ENCODE data around the gene TRIM7.

Gene TRIM7

DNA sequence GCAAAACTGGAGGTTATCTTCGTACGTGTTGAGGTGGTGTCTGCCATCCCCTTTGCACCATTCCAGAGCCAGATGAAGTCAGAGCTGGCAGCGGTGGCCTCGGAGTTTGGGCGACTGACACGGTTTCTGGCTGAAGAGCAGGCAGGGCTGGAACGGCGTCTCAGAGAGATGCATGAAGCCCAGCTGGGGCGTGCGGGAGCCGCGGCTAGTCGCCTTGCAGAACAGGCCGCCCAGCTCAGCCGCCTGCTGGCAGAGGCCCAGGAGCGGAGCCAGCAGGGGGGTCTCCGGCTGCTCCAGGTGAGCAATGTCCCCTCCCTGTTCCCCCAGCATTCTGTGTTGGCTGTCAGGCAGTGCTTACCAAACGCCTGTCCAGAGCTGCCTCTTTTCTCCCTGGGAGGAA lies 27.6 kb upstream of the TRIM7 start:
- TF ChIP-seq, protein P1, sequence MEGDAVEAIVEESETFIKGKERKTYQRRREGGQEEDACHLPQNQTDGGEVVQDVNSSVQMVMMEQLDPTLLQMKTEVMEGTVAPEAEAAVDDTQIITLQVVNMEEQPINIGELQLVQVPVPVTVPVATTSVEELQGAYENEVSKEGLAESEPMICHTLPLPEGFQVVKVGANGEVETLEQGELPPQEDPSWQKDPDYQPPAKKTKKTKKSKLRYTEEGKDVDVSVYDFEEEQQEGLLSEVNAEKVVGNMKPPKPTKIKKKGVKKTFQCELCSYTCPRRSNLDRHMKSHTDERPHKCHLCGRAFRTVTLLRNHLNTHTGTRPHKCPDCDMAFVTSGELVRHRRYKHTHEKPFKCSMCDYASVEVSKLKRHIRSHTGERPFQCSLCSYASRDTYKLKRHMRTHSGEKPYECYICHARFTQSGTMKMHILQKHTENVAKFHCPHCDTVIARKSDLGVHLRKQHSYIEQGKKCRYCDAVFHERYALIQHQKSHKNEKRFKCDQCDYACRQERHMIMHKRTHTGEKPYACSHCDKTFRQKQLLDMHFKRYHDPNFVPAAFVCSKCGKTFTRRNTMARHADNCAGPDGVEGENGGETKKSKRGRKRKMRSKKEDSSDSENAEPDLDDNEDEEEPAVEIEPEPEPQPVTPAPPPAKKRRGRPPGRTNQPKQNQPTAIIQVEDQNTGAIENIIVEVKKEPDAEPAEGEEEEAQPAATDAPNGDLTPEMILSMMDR (IDR thresholded peaks at IDR 0.05; ENCODE audit: borderline replicate concordance, insufficient read depth, low read depth, low read length), result no peak
- no peak overlapping the region for H3K4me3 ChIP-seq (ENCODE audit: low read depth, low read length)

DNA sequence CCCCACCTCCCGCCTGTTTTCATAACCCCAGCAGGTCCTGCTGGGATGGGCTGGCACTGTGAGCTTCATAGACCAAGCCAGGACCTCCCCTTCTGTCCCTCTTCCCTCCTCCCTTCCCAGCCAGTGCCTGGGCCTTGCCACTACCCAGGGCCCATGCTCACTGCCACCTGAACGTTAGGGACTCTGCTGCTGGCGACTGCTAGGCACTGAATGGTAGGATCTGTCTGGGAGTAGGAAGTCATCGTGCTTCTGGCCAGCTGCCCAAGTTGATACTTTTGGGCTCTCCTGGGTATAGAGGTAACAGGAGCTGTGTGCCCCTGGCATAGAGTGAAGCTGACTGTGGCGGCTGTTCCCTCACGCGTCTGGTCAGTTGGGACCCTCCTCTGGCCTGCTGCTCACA lies 26.4 kb upstream of the TRIM7 start:
- H3K4me3 ChIP-seq (ENCODE audit: low read depth, low read length), result no peak overlapping the region
- TF ChIP-seq, protein P1 (IDR thresholded peaks at IDR 0.05; ENCODE audit: borderline replicate concordance, insufficient read depth, low read depth, low read length), result no peak

DNA sequence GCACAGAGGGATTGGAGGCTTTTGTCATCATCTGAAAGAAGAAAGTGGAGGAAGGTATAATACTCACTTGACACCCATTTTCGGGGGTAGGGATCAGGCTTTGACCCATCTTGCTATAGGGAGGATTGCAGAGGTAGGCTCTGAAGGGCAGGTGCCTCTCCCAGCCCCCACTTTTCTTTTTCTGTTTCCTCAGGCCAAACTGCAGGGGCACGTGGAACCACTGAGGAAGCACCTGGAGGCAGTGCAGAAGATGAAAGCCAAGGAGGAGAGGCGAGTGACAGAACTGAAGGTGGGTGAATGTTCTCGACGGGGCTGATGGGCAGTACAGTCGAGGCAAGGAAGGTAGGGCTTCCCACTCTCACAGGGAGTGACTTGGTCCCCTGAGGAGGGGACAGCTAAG lies 25.6 kb upstream of the TRIM7 start:
- TF ChIP-seq, protein P1 (IDR thresholded peaks at IDR 0.05; ENCODE audit: borderline replicate concordance, insufficient read depth, low read depth, low read length), result no peak

DNA sequence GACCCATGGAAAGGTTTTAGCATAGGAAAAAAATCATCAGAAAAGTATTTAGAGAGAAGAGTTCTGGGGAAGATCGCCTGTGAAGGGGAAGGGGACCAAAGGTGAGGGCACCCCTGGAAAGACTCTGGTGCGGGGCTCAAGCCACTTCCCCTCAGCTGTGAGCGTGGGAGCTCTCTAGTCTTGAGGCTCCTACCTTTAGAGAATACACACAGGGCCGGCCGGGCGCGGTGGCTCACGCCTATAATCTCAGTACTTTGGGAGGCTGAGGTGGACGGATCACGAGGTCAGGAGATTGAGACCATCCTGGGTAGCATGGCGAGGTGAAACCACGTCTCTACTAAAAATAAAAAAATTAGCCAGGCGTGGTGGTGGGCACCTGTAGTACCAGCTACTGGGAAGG lies 25.0 kb upstream of the TRIM7 start:
- TF ChIP-seq, protein P1 (IDR thresholded peaks at IDR 0.05; ENCODE audit: borderline replicate concordance, insufficient read depth, low read depth, low read length), result no peak
- H3K4me3 ChIP-seq (ENCODE audit: low read depth, low read length), result no peak overlapping the region

More for the DNA sequence above, 25.6 kb upstream of the TRIM7 start:
- H3K4me3 ChIP-seq (ENCODE audit: low read depth, low read length), result no peak overlapping the region

DNA sequence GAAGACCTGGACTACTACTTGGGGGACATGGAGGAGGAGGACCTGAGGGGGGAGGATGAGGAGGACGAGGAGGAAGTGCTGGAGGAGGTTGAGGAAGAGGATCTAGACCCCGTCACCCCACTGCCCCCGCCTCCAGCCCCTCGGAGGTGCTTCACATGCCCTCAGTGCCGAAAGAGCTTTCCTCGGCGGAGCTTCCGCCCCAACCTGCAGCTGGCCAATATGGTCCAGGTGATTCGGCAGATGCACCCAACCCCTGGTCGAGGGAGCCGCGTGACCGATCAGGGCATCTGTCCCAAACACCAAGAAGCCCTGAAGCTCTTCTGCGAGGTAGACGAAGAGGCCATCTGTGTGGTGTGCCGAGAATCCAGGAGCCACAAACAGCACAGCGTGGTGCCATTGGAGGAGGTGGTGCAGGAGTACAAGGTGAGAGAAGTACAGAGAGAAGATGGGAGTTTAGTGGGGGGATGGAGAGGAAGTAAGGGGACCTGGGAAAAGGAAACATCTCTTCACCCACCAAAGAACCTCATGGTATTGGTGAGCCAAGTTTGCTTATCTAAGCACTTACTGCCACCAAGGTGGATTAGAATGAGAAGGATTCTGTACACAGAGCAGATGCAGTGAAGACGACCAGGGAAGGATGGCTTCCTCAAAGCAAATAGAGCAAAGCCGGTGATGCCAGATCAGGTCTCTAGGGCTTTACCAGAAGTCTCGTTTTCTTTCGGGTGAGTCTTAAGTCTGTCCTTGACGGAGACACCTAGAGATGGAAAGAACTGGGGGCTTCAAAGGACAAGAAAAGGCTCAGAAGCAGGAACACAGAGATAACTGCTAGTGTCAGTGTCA lies 19.6 kb upstream of the TRIM7 start:
- TF ChIP-seq, protein P1 (IDR thresholded peaks at IDR 0.05; ENCODE audit: borderline replicate concordance, insufficient read depth, low read depth, low read length), result no peak
- peak overlapping the region; percentile 70 for H3K4me3 ChIP-seq (ENCODE audit: low read depth, low read length)

DNA sequence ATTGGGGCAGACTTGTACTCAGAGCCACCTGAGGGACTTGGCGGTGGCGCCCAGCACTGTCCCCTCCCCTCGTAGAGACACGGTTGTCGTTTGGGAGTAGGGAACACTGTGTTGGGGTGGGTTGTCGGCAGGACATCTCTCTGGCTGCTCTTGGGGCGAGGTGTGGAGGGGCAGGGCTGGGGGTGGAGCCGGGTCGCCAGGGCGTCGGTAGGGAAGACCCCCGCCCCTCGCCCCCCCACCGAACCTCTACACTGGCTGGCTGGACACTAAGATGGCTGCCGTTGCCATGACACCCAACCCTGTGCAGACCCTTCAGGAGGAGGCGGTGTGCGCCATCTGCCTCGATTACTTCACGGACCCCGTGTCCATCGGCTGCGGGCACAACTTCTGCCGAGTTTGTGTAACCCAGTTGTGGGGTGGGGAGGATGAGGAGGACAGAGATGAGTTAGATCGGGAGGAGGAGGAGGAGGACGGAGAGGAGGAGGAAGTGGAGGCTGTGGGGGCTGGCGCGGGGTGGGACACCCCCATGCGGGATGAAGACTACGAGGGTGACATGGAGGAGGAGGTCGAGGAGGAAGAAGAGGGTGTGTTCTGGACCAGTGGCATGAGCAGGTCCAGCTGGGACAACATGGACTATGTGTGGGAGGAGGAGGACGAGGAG lies 18.9 kb upstream of the TRIM7 start:
- TF ChIP-seq, protein P1 (IDR thresholded peaks at IDR 0.05; ENCODE audit: borderline replicate concordance, insufficient read depth, low read depth, low read length), result no peak
- peak overlapping the region; percentile 70 for H3K4me3 ChIP-seq (ENCODE audit: low read depth, low read length)
